ENCODE measurements around the gene PCBD1. TPM values are rescaled to one million over a fixed set of nuclear protein-coding genes. Genes with fewer than 3 reads are reported as not detected.

Gene PCBD1
- total RNA-seq, 4 donors from 2014 or later: 15.9 to 37.3 (median 21.3) TPM

GRCh38 chr10:70907637-70908405 is 19.5 kb upstream of the PCBD1 start:
- DNase-seq (ENCODE audit: low spot score in 2 of 2): no peak
- WGBS, 2 donors: 76 to 78% methylated on average over 16 of the region's 16 CpGs
- intact Hi-C loops (cut with DNase I; ENCODE audit: low total_unique reads): no loop called here
- TF ChIP-seq CTCF (IDR thresholded peaks at IDR 0.05): no peak
- TF ChIP-seq POLR2A (IDR thresholded peaks at IDR 0.05): no peak
- H3K4me3 ChIP-seq (ENCODE audit: low read depth, poor library complexity, severe bottlenecking): no peak overlapping the region

- 74 to 78% methylated on average over 15 of the region's 15 CpGs for WGBS, 2 donors
- intact Hi-C loops (cut with DNase I; ENCODE audit: low total_unique reads): no loop called here
- TF ChIP-seq POLR2A (IDR thresholded peaks at IDR 0.05) (no peak), CTCF (IDR thresholded peaks at IDR 0.05) (no peak)
- no peak for DNase-seq (ENCODE audit: low spot score in 2 of 2)
- H3K4me3 ChIP-seq (ENCODE audit: low read depth, poor library complexity, severe bottlenecking): no peak overlapping the region
Measured at GRCh38 chr10:70906953-70907636, 18.7 kb upstream of the PCBD1 start.

- no peak for TF ChIP-seq CTCF (IDR thresholded peaks at IDR 0.05)
- TF ChIP-seq POLR2A (IDR thresholded peaks at IDR 0.05): no peak
- intact Hi-C loops (cut with DNase I; ENCODE audit: low total_unique reads): no loop called here
- WGBS, 2 donors: 77 to 81% methylated on average over 5 of the region's 5 CpGs
- no peak overlapping the region for H3K4me3 ChIP-seq (ENCODE audit: low read depth, poor library complexity, severe bottlenecking)
- no peak for DNase-seq (ENCODE audit: low spot score in 2 of 2)
Measured at GRCh38 chr10:70906031-70906783, 17.8 kb upstream of the PCBD1 start.

- no peak for DNase-seq (ENCODE audit: low spot score in 2 of 2)
- intact Hi-C loops (cut with DNase I; ENCODE audit: low total_unique reads): no loop called here
- 79 to 84% methylated on average over 25 to 27 of the region's 27 CpGs for WGBS, 2 donors
- no peak for TF ChIP-seq POLR2A (IDR thresholded peaks at IDR 0.05)
- TF ChIP-seq CTCF (IDR thresholded peaks at IDR 0.05): no peak
- H3K4me3 ChIP-seq (ENCODE audit: low read depth, poor library complexity, severe bottlenecking): no peak overlapping the region
Measured at GRCh38 chr10:70905071-70906021, 17.0 kb upstream of the PCBD1 start.

GRCh38 chr10:70903262-70903921 is 15.0 kb upstream of the PCBD1 start:
- WGBS, 2 donors: 55% methylated on average over 14 of the region's 14 CpGs
- intact Hi-C loops (cut with DNase I; ENCODE audit: low total_unique reads): no loop called here
- no peak overlapping the region for H3K4me3 ChIP-seq (ENCODE audit: low read depth, poor library complexity, severe bottlenecking)
- TF ChIP-seq POLR2A (IDR thresholded peaks at IDR 0.05): no peak
- TF ChIP-seq CTCF (IDR thresholded peaks at IDR 0.05): peak in 1 of 3 donors; percentile 39
- DNase-seq (ENCODE audit: low spot score in 2 of 2): peak in 1 of 2 donors; percentile 36

All from lower leg skin (tissue), 4 donors.